ENCODE measurements around the gene SMPD4. TPM values are rescaled to one million over a fixed set of nuclear protein-coding genes. Genes with fewer than 3 reads are reported as not detected.
"Not testable (repeated sequence)": the region's sequence is repeated elsewhere in the genome, so short reads cannot be mapped to it uniquely, and the experiment has no call there.

SMPD4 gene
- total and polyA plus RNA-seq, 10 donors, result 24.0 to 44.9 (median 37.4) TPM

GRCh38 chr2:130155956-130156623 is 25.3 kb downstream of the SMPD4 start:
- WGBS, 5 donors, result 75 to 79% (median 78%) methylated on average over 8 to 16 of the region's 16 CpGs; no CpG with 5 or more reads in 1 of the 5 donors
- TF ChIP-seq, protein P1, sequence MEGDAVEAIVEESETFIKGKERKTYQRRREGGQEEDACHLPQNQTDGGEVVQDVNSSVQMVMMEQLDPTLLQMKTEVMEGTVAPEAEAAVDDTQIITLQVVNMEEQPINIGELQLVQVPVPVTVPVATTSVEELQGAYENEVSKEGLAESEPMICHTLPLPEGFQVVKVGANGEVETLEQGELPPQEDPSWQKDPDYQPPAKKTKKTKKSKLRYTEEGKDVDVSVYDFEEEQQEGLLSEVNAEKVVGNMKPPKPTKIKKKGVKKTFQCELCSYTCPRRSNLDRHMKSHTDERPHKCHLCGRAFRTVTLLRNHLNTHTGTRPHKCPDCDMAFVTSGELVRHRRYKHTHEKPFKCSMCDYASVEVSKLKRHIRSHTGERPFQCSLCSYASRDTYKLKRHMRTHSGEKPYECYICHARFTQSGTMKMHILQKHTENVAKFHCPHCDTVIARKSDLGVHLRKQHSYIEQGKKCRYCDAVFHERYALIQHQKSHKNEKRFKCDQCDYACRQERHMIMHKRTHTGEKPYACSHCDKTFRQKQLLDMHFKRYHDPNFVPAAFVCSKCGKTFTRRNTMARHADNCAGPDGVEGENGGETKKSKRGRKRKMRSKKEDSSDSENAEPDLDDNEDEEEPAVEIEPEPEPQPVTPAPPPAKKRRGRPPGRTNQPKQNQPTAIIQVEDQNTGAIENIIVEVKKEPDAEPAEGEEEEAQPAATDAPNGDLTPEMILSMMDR (IDR thresholded peaks at IDR 0.05 in 8 of 11, conservative IDR thresholded peaks at IDR 0.05 in 3 of 11), result peak in 8 of 11 experiments; percentile 17 to 59 (median 42)
- peak in 1 of 3 donors; percentile 29 for TF ChIP-seq POLR2AphosphoS5 (IDR thresholded peaks at IDR 0.05)
- intact Hi-C loops (cut with DNase I; ENCODE audit: low total_unique reads), result not testable (repeated sequence)

DNA sequence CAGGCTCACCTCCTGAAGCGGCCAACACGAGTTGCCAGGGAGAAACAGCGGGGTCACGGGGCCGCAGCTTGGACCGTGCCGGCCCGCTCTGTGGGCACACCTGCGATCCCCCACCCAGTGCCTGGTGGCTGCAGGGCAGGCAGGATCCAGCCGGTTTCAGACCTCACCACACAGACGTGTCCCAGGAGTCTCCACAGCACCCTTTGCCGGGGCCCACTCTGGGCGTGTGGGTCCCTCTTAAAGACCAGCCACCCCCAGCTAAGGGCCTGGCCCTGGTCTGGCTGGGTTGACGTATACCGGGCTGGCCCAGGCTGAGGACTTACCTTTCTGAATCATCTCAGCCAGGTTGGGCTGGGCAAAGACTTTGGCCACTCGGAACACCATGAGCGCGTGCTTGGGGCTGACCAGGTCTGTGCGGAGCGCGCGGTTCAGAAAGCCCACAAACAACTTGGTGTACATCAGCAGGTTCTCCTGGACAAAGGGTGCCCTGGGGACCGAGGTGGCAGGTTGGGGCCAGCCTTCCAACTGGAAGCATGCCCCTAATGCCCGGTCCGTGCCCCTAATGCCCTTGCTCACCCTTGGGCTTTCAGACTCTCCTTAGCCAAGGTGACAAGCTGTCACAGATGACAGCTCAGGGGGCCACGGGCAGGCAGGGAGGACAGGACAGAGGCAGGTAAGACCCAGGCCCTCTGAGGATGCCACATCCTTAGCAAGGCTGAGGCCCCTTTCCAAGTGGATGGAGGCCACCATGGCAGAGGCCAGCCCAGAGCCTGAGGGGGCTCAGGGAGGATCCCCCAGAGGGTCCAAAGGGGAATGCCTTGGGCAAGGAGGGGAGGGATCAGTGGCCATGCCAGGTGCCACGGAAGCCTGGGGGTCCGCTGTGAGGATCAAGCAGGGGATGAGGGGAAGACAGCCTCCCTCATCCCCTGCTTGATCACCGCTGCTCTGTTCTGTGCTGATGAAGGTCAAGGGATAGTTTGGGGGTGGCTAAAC is 26.3 kb downstream of the SMPD4 start:
- H3K4me3 ChIP-seq, result no peak overlapping the region
- H3K27ac ChIP-seq, result no peak overlapping the region
- H3K4me1 ChIP-seq, result peaks cover 0 to 31% (median 10%) of the 10 kb centered on the region in 6 donors
- peak; percentile 74 for DNase-seq
- no peaks in the 10 kb centered on the region for H3K9me3 ChIP-seq
- WGBS, 5 donors, result 95 to 97% (median 96%) methylated on average over 24 to 29 of the region's 29 CpGs
- intact Hi-C loops (cut with DNase I; ENCODE audit: low total_unique reads), result no loop called here
- TF ChIP-seq POLR2A (IDR thresholded peaks at IDR 0.05) (no peak), POLR2AphosphoS5 (IDR thresholded peaks at IDR 0.05) (no peak)
- TF ChIP-seq, protein P1 (IDR thresholded peaks at IDR 0.05 in 8 of 11, conservative IDR thresholded peaks at IDR 0.05 in 3 of 11), result no peak
- peaks cover 0 to 90% (median 39%) of the 10 kb centered on the region in 6 donors for H3K36me3 ChIP-seq
- H3K27me3 ChIP-seq (replicated peaks in 1 of 7), result no peaks in the 10 kb centered on the region

More at GRCh38 chr2:130155956-130156623, 25.3 kb downstream of the SMPD4 start:
- DNase-seq, result peak; percentile 73
- H3K27me3 ChIP-seq (replicated peaks in 1 of 7); H3K9me3 ChIP-seq; H3K27ac ChIP-seq; H3K4me3 ChIP-seq: not testable (repeated sequence)
- Histone ChIP-seq H3K36me3 (peaks cover 0 to 95% (median 39%) of the 10 kb centered on the region in 6 donors), H3K4me1 (peaks cover 0 to 31% (median 10%) of the 10 kb centered on the region in 6 donors)

DNA sequence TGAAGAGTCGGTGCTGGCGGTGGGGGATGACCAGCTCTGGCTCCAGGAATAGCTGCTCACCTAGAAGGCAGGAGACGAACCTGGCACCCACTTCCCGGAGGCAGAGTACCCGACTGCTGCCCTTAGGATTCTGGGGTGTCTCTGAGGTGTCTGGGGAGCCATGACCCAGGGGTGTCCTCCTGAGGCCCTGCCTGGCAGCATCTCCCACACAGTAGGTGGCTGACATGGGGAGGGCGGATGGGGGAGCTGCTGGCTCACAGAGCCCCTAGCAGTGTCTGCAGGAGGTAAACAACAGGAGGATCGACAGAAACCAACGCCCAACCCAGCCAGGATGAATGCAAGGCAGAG is 27.0 kb downstream of the SMPD4 start:
- H3K27ac ChIP-seq; H3K4me3 ChIP-seq; H3K27me3 ChIP-seq (replicated peaks in 1 of 7); H3K9me3 ChIP-seq; intact Hi-C loops (cut with DNase I; ENCODE audit: low total_unique reads): not testable (repeated sequence)
- H3K36me3 ChIP-seq, result peaks cover 0 to 83% (median 37%) of the 10 kb centered on the region in 6 donors
- WGBS, 5 donors, result 90 to 100% (median 94%) methylated on average over 3 to 8 of the region's 8 CpGs
- peak; percentile 53 for DNase-seq
- peaks cover 0 to 31% (median 10%) of the 10 kb centered on the region in 6 donors for H3K4me1 ChIP-seq

GRCh38 chr2:130153721-130154422 is 27.5 kb downstream of the SMPD4 start:
- not testable (repeated sequence) for H3K27me3 ChIP-seq (replicated peaks in 1 of 7)

More at GRCh38 chr2:130153721-130154422, 27.5 kb downstream of the SMPD4 start:
- H3K27ac ChIP-seq; intact Hi-C loops (cut with DNase I; ENCODE audit: low total_unique reads); H3K9me3 ChIP-seq; H3K4me3 ChIP-seq: not testable (repeated sequence)
- DNase-seq, result peak; percentile 48
- H3K4me1 ChIP-seq, result peaks cover 0 to 26% (median 10%) of the 10 kb centered on the region in 6 donors
- WGBS, 5 donors, result 91 to 96% (median 94%) methylated on average over 15 to 23 of the region's 23 CpGs
- H3K36me3 ChIP-seq, result peaks cover 0 to 78% (median 35%) of the 10 kb centered on the region in 6 donors

Measured in spleen (tissue), 11 donors.